Small intestine (tissue), 7 donors: Measurements from ENCODE around the gene GRIK4. TPM values are rescaled to one million over a fixed set of nuclear protein-coding genes. Genes with fewer than 3 reads are reported as not detected.

Source experiments
- DNase-seq, 2 donors: peaks; one replicate each; pipeline versions ENCODE4 v3.0.0 to v3.0.0-alpha.2; 2013
- FAIRE-seq: peaks from 2 replicates; lab custom pipeline; 2012; peaks lifted over from hg19 to GRCh38; lab: Jason Lieb, UNC
- H3K27ac ChIP-seq, 3 donors: one replicate each; pipeline ENCODE4 v1.5.1; 2013; ENCODE audit warnings: low read length in 2 of 3, mild to moderate bottlenecking in 2 of 3, control low read depth in 1 of 3, inconsistent platforms in 1 of 3, low read depth in 1 of 3, moderate library complexity in 1 of 3
- H3K27me3 ChIP-seq, 3 donors: one replicate each; pipeline ENCODE4 v1.6.1; 2013; ENCODE audit warnings: low read length in 3 of 3, inconsistent platforms in 1 of 3; ENCODE audit not compliant: control insufficient read depth in 3 of 3, insufficient read depth in 3 of 3
- H3K36me3 ChIP-seq, 3 donors: one replicate each; pipeline ENCODE4 v1.6.1; 2013; ENCODE audit warnings: low read length in 3 of 3, inconsistent platforms in 1 of 3, low read depth in 1 of 3, mild to moderate bottlenecking in 1 of 3, moderate library complexity in 1 of 3; ENCODE audit not compliant: control insufficient read depth in 3 of 3, insufficient read depth in 2 of 3
- H3K4me1 ChIP-seq, 3 donors: one replicate each; pipeline ENCODE4 v1.6.1; 2013; ENCODE audit warnings: low read length in 2 of 3, inconsistent platforms in 1 of 3, low read depth in 1 of 3, mild to moderate bottlenecking in 1 of 3, moderate library complexity in 1 of 3; ENCODE audit not compliant: control insufficient read depth in 3 of 3, insufficient read depth in 2 of 3
- H3K4me3 ChIP-seq, 3 donors: one replicate each; pipeline ENCODE4 v1.5.1; 2013; ENCODE audit warnings: low read length in 3 of 3, control low read depth in 1 of 3, inconsistent platforms in 1 of 3, low read depth in 1 of 3, mild to moderate bottlenecking in 1 of 3, moderate library complexity in 1 of 3
- H3K9me3 ChIP-seq, 2 donors: one replicate each; pipeline ENCODE4 v1.6.1; 2013; ENCODE audit warnings: low read depth in 1 of 2, low read length in 1 of 2; ENCODE audit not compliant: control insufficient read depth in 2 of 2, insufficient read depth in 1 of 2
- WGBS, 3 donors: extraction: QIAGEN DNeasy Blood & Tissue Kit; methylation state at CpG; one replicate each; pipeline ENCODE4 v1.1.7; 2013; 5-methylcytosine and 5-hydroxymethylcytosine counted together
- polyA plus RNA-seq, 4 donors: library from polyadenylated mRNA; stranded (reverse) in 3 of 4; unstranded in 1 of 4; fragments of 200-250 nt in 3 of 4; fragments of 120-200 nt in 1 of 4; gene quantifications; one replicate each; pipeline versions ENCODE4 v1.2.1 to v1.2.3, GENCODE V29; 2013
- donor health status: healthy with polysubstance abuse.
- donor health status: control.
- donor health status: control.
- donor health status: Bipolar disorder and iron deficiency.
- donor health status: healthy.

Gene GRIK4
- polyA plus RNA-seq, 4 donors: 0.15 to 1.4 (median 0.27) TPM; not detected in 1

DNA sequence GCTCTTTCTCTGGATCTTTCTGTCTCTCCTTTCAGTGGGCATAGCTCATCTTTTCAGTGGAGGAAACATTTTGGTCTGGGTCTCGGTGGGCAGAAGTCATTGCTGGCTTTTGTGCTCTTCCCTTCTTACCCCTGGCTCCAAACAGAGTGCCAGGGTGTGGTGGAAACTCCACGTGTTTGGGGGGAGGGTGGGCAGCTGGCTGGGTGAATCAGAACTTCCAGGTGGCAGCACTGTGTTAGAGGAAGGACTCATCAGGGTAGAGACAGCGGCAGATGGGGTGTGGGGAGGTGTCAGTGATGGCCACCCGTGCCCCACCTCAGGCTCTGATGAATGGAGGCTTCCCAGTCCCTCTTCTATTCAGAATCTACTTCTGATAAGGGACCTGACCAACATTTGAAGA lies 114.0 kb downstream of the GRIK4 start:
- no peak overlapping the region for H3K4me3 ChIP-seq
- no peaks in the 10 kb centered on the region for H3K9me3 ChIP-seq
- no peaks in the 10 kb centered on the region for H3K36me3 ChIP-seq
- 50 to 53% (median 51%) methylated on average over 4 of the region's 4 CpGs for WGBS, 3 donors
- FAIRE-seq (no peak), DNase-seq (no peak)
- H3K4me1 ChIP-seq: no peaks in the 10 kb centered on the region
- H3K27ac ChIP-seq: no peak overlapping the region
- no peaks in the 10 kb centered on the region for H3K27me3 ChIP-seq

DNA sequence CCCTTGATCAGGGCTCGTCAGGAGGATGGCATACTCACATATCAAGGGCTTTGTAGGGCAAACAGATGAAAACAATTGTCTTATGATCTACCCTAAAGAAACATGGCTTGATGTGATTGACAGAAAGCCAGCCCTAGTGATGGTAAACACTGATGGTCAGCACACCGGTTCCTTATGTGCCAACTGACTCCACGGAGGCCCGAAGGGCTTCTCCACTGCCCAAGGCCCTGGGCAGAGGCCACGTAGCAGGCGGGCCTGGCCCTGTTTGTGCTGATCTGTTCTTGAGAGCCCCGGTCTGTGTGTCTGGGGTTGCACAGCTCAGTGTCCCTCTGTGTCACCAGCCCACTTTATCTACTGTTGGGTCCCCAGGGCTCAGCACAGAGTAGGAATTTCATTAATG lies 115.2 kb downstream of the GRIK4 start:
- 85 to 96% (median 92%) methylated on average over 7 of the region's 7 CpGs for WGBS, 3 donors

DNA sequence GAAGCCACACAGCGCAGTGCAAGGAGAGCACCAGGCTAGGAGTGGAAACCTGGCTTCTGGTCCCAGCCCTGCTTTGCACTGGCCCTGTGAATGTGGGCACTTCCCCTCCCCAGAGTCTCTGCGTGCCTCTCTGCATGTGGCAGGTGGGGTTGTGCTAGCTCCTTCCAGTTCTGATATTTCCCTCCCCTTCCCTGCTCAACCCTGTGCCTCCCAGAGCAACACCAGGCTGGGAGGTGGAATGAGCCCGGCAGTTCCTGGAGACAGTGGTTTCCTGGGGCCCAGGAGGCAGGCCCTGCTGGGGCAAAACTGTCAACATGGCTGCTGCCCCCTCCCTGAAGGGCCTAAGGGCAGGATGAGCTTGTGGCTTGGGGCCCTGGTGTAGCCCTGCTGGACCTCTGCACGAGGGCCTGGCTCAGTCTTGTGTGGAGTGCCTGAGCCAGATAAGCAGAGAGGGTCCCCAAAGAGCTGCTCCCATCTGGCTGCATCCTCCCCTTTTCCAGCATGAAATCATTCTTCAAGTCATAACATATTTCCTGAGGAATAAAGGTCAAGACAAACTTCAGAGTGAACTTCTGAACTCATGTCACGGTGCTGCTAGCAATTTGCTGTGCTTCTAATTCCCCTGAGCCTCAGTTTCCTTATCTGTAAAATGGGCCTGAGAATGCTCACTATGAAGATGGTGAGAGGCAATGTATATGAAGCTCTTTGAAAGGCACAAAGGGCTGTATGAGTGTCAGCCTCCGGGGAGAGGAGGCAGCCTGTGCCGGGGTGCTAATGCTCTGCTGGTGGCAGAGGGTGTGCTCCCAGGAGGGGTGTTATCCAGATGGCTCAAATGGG lies 116.0 kb downstream of the GRIK4 start:
- no peak for FAIRE-seq
- 70 to 74% (median 70%) methylated on average over 7 of the region's 7 CpGs for WGBS, 3 donors
- DNase-seq: peak in 1 of 2 donors; percentile 13
- Histone ChIP-seq H3K4me1 (no peaks in the 10 kb centered on the region), H3K27me3 (no peaks in the 10 kb centered on the region), H3K4me3 (no peak overlapping the region), H3K36me3 (no peaks in the 10 kb centered on the region), H3K27ac (no peak overlapping the region), H3K9me3 (no peaks in the 10 kb centered on the region)

More for the DNA sequence above, 115.2 kb downstream of the GRIK4 start:
- Histone ChIP-seq H3K4me1 (no peaks in the 10 kb centered on the region), H3K4me3 (no peak overlapping the region), H3K27me3 (no peaks in the 10 kb centered on the region), H3K27ac (no peak overlapping the region), H3K9me3 (no peaks in the 10 kb centered on the region), H3K36me3 (no peaks in the 10 kb centered on the region)
- FAIRE-seq: no peak
- no peak for DNase-seq

DNA sequence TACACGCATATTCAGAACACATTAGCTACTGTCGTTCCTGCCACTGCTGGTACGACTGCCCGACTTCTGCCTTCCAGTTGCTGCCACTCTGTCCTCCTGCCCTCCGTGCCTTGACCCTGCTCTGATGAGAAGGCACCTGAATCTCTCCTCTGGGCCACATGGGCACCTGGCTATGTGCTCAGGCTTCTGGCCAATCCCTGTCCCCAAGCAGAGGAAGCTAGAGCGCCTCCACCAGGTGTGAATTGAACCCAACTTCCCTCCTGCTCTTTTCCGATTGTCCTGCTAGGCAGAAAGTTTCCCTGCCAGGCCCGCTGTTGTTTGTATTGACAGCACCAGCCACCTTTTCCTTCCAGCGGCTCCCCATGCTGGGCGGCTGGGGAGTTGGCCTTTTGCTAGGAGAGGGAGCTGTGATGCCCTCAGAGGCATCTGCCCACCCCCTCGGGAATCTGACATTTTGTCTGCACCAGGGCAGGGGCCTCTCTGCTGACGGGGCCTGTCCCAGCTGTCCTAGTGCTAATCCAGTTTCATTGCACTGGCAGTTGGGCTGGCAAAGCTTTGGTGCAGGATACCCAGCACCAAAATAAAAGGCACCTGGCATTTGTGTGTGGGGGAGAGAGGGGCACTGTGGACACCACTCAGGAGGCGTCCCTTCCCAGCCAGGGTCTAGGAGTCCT lies 118.0 kb downstream of the GRIK4 start:
- Histone ChIP-seq H3K27me3 (no peaks in the 10 kb centered on the region), H3K9me3 (no peaks in the 10 kb centered on the region), H3K27ac (no peak overlapping the region), H3K4me1 (no peaks in the 10 kb centered on the region), H3K4me3 (no peak overlapping the region), H3K36me3 (no peaks in the 10 kb centered on the region)
- FAIRE-seq (no peak), DNase-seq (no peak)
- 78 to 87% (median 82%) methylated on average over 13 of the region's 13 CpGs for WGBS, 3 donors

DNA sequence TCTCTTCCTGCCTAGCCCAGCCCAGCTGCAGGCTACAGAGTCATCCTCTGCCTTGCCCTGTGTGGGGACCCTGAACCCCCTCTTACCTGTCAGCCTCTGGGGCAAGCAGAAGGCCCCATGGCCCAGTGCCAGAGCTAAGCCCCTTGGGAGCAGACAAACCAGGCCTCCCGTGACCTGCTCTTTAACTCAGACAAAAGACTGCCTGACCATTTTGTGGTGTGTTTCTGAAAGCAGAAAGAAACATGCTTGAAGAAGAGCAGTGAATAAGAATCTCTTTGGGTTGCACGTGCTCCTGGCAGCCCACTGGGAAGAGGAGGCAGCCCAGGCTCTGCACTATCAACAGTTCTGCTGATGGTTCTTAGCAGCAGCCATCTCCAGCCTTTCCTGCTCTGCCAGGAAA lies 118.6 kb downstream of the GRIK4 start:
- Histone ChIP-seq H3K27me3 (no peaks in the 10 kb centered on the region), H3K27ac (no peak overlapping the region), H3K9me3 (no peaks in the 10 kb centered on the region), H3K36me3 (no peaks in the 10 kb centered on the region), H3K4me1 (no peaks in the 10 kb centered on the region), H3K4me3 (no peak overlapping the region)
- DNase-seq: no peak
- FAIRE-seq: no peak
- 53 to 57% (median 57%) methylated on average over 2 of the region's 2 CpGs for WGBS, 3 donors

DNA sequence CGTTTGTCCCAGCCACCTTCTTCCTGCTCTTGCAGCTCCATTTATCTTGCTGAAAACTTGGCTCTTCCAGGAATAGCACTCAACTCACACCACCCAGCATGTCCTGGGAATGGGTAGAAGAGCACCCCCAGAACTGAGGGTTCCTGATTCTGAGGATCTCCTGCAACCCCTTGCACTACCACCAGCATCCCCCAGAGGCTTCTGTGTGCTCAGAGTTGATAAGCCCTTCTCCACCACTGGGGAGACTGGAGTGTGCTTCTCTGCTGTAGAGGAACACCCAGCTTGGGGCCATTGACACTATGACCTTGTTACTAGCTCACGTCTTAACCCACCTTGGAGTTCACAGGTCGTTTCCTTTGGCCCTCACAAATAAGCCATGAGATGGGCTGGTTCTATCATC lies 121.0 kb downstream of the GRIK4 start:
- WGBS, 3 donors: 67 to 69% (median 67%) methylated on average over 3 of the region's 3 CpGs
- Histone ChIP-seq H3K4me3 (no peak overlapping the region), H3K36me3 (no peaks in the 10 kb centered on the region), H3K27ac (no peak overlapping the region), H3K4me1 (no peaks in the 10 kb centered on the region), H3K9me3 (no peaks in the 10 kb centered on the region), H3K27me3 (no peaks in the 10 kb centered on the region)
- FAIRE-seq: no peak
- DNase-seq: no peak

DNA sequence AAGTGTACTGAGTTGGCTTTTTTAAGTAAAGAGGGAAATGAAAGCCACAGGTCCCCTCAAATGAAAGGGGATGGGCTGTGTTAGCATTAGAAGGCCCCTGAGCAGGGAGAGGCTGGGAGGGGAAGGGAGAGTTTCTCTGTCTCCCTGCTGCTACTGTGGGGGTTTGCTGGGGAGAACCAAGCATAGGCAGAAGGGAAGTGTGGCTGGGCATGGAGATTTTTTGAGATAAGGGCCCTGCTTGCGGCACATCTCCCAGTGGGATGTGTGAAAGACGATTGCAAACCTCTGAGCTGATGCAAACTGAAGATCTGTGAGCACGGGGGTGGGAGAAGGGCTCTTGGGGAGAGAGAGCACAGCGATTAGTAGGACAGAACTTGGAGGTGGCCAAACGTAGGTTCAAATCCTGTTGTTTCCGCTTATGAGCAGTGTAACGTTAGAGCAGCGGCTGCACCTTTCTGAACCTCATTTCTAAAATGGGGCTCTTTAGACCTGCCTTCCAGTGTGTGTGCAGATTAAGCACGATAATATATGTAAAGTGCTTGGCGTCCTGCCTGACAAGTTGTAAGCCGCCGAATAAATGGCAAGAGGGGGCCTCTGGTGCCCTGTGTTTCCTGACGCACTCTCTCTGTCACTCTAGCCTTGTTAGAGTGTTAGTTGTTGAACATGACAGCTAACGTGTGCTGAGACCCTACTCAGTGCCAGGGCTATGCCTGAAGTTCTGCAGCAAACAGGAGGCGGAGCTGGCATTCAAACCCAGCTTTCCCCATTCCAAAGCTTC lies 122.3 kb downstream of the GRIK4 start:
- no peaks in the 10 kb centered on the region for H3K36me3 ChIP-seq
- no peak overlapping the region for H3K4me3 ChIP-seq
- H3K27ac ChIP-seq: no peak overlapping the region
- no peaks in the 10 kb centered on the region for H3K27me3 ChIP-seq
- FAIRE-seq (no peak), DNase-seq (no peak)
- H3K9me3 ChIP-seq: no peaks in the 10 kb centered on the region
- H3K4me1 ChIP-seq: no peaks in the 10 kb centered on the region
- WGBS, 3 donors: 70 to 78% (median 72%) methylated on average over 15 of the region's 15 CpGs

DNA sequence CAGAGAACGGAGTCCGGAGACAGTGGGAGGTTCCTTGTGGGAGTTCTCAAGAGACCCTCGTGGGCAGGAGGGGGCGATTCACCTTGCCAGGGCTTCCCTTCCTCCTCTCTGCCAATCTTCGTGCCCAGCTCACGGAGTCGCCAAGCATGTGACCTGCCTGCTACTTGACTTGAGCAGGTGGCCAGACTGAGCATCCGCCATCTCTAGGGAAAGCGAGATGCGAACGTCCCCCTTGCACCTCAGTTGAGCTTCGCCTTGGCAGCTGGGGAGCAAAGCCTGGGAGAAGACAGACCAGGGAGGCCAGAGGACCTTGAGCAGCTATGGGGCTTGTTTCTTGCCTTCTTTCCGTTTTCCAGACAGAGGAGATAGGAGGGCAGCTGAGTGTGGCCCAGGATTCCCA lies 123.2 kb downstream of the GRIK4 start:
- 76 to 89% (median 80%) methylated on average over 12 to 13 of the region's 13 CpGs for WGBS, 3 donors
- Histone ChIP-seq H3K4me3 (no peak overlapping the region), H3K4me1 (no peaks in the 10 kb centered on the region), H3K36me3 (no peaks in the 10 kb centered on the region), H3K27ac (no peak overlapping the region), H3K9me3 (no peaks in the 10 kb centered on the region), H3K27me3 (no peaks in the 10 kb centered on the region)
- DNase-seq (no peak), FAIRE-seq (no peak)
